K562 (cell line): Measurements from ENCODE around the gene LCN1. TPM values are rescaled to one million over a fixed set of nuclear protein-coding genes. Genes with fewer than 3 reads are reported as not detected.
A peak's percentile ranks its signal among the peaks of the same experiment; 100 is the strongest.

Experiments used
- CREM ChIP-seq: IDR thresholded peaks from 2 replicates; pipeline ENCODE4 v1.6.1; 2014; ENCODE audit warnings: antibody characterized with exemption, low read depth
- E2F6 ChIP-seq, 2 experiments: IDR thresholded peaks; 2 replicates each; pipeline ENCODE4 v1.6.1; 2011; ENCODE audit warnings: borderline replicate concordance in 1 of 2, control low read depth in 1 of 2, low read depth in 1 of 2, low read length in 1 of 2, mild to moderate bottlenecking in 1 of 2, mixed read lengths in 1 of 2, moderate library complexity in 1 of 2; ENCODE audit not compliant: insufficient read depth in 1 of 2, insufficient read length in 1 of 2, poor library complexity in 1 of 2, severe bottlenecking in 1 of 2; ENCODE audit errors: extremely low read depth in 1 of 2
- ETV1 ChIP-seq: fragments of 450-650 bp; conservative IDR thresholded peaks from 2 replicates; pipeline ENCODE4 v1.6.1; 2016; ENCODE audit warnings: missing genetic modification characterization, control low read depth, low read depth, missing compliant biosample characterization
- GABPB1 ChIP-seq: sonication (generic); formaldehyde crosslinking; IDR thresholded peaks from 2 replicates; pipeline ENCODE4 v1.8.0; 2022; ENCODE audit warnings: mild to moderate bottlenecking, missing genetic modification reagents
- MYC ChIP-seq, 2 experiments: fragments of 250-450 bp in 1 of 2; sonication (Bioruptor Pico) in 1 of 2; IDR thresholded peaks; 2 replicates each; pipeline versions ENCODE4 v1.5.1 to v1.6.1; 2012 to 2021; ENCODE audit warnings: low read depth in 2 of 2, borderline replicate concordance in 1 of 2, improper control_type of control experiment in 1 of 2, low read length in 1 of 2, mild to moderate bottlenecking in 1 of 2, moderate library complexity in 1 of 2
- PCBP1 ChIP-seq: fragments of 200-400 bp; formaldehyde crosslinking; IDR thresholded peaks from 2 replicates; pipeline ENCODE4 v1.6.1; 2018; ENCODE audit warnings: mild to moderate bottlenecking, low read depth, low read length; ENCODE audit not compliant: poor library complexity, severe bottlenecking
- RBFOX2 ChIP-seq: fragments of 200-400 bp; formaldehyde crosslinking; IDR thresholded peaks from 2 replicates; pipeline ENCODE4 v1.6.1; 2017; ENCODE audit warnings: low read depth, mild to moderate bottlenecking, low read length, moderate library complexity
- REST ChIP-seq, 2 experiments: fragments of 450-650 bp; formaldehyde crosslinking in 1 of 2; IDR thresholded peaks; 2 replicates each; pipeline versions ENCODE4 v1.4.0 to v1.6.1; 2014 to 2020; ENCODE audit warnings: mild to moderate bottlenecking in 2 of 2, borderline replicate concordance in 1 of 2, low read depth in 1 of 2
- SAFB2 ChIP-seq: fragments of 200-400 bp; formaldehyde crosslinking; IDR thresholded peaks from 2 replicates; pipeline ENCODE4 v1.6.1; 2018; ENCODE audit warnings: borderline replicate concordance, low read length, low read depth, moderate library complexity; ENCODE audit not compliant: severe bottlenecking
- TFAP4 ChIP-seq: sonication (generic); formaldehyde crosslinking; IDR thresholded peaks from 2 replicates; pipeline ENCODE4 v1.8.0; 2022; ENCODE audit warnings: missing genetic modification reagents, mild to moderate bottlenecking, moderate library complexity, borderline replicate concordance
- YY1 ChIP-seq, 3 experiments: IDR thresholded peaks; 2 replicates each; pipeline ENCODE4 v1.6.1; 2011; ENCODE audit warnings: low read length in 2 of 3, mild to moderate bottlenecking in 2 of 3, moderate library complexity in 2 of 3, borderline replicate concordance in 1 of 3, control low read depth in 1 of 3, low read depth in 1 of 3; ENCODE audit not compliant: insufficient read depth in 3 of 3, insufficient replicate concordance in 2 of 3, control insufficient read depth in 1 of 3, insufficient read length in 1 of 3; ENCODE audit errors: extremely low read depth in 1 of 3
- ZNF282 ChIP-seq: sonication (generic); formaldehyde crosslinking; IDR thresholded peaks from 2 replicates; pipeline ENCODE4 v1.8.1; 2023; ENCODE audit warnings: missing genetic modification reagents
- polyA plus RNA-seq, 8 experiments: library from polyadenylated mRNA; depleted of rRNA in 4 of 8; stranded (reverse) in 5 of 8; unstranded in 3 of 8; fragments of >200 nt; fragmentation: Nextera tagmentation in 2 of 8; fragmentation: Illumina TruSeq in 1 of 8; extraction: Ambion mirVana in 2 of 8; extraction: Trizol in 1 of 8; gene quantifications; 2 replicates each; pipeline versions ENCODE4 v1.2.1 to v1.2.3, GENCODE V29; 2011 to 2014; ENCODE audit warnings: inconsistent platforms in 1 of 8, missing spikeins in 1 of 8
- total RNA-seq, 7 experiments: library from RNA; depleted of rRNA in 6 of 7; stranded (reverse); fragments of >200 nt in 6 of 7; fragmentation: Illumina TruSeq in 2 of 7; extraction: Trizol in 2 of 7; gene quantifications; 2 replicates each; pipeline versions ENCODE4 v1.2.1 to v1.2.3, GENCODE V29; 2011 to 2021; ENCODE audit warnings: low replicate concordance in 1 of 7

The LCN1 gene
- total and polyA plus RNA-seq, 9 of the 15 experiments (the other 6 are each of a cell fraction or from before 2014, with no cell fraction given): not detected

GRCh38 chr9:135501261-135502167 lies 19.7 kb upstream of the LCN1 start (continued):
- TF ChIP-seq TFAP4 (CRISPR knock-in tag): peak; percentile 47; the same call in 1 of the 2 replicates
- peak; percentile 33; the same call in 1 of the 2 replicates for TF ChIP-seq ETV1
- TF ChIP-seq MYC (IDR thresholded peaks at IDR 0.05; ENCODE audit: low read depth, low read length): no peak
- 0 out of 2 replicates have a peak, but pooled peaks have one; percentile 3 for TF ChIP-seq MYC (CRISPR knock-in tag; IDR thresholded peaks at IDR 0.05; ENCODE audit: borderline replicate concordance, low read depth)
- 0 out of 2 replicates have a peak, but pooled peaks have one; percentile 10 for TF ChIP-seq REST (IDR thresholded peaks at IDR 0.05; ENCODE audit: borderline replicate concordance)
- TF ChIP-seq REST (CRISPR knock-in tag; IDR thresholded peaks at IDR 0.05; ENCODE audit: low read depth): no peak
- peak; percentile 56 for TF ChIP-seq CREM
- peak; percentile 37 for TF ChIP-seq RBFOX2
- TF ChIP-seq PCBP1: peak; percentile 18
- no peak for TF ChIP-seq SAFB2
- peak in 1 of 2 experiments; percentile 40 for TF ChIP-seq E2F6 (IDR thresholded peaks at IDR 0.05; ENCODE audit: borderline replicate concordance in 1 of 2, extremely low read depth in 1 of 2, insufficient read depth in 1 of 2, insufficient read length in 1 of 2, low read depth in 1 of 2, low read length in 1 of 2, poor library complexity in 1 of 2, severe bottlenecking in 1 of 2)
- peak in 1 of 3 experiments; percentile 35 for TF ChIP-seq YY1 (IDR thresholded peaks at IDR 0.05; ENCODE audit: borderline replicate concordance in 1 of 3, control insufficient read depth in 1 of 3, extremely low read depth in 1 of 3, insufficient read depth in 3 of 3, insufficient read length in 1 of 3, insufficient replicate concordance in 2 of 3, low read depth in 1 of 3, low read length in 2 of 3)
- 0 out of 2 replicates have a peak, but pooled peaks have one; percentile 47 for TF ChIP-seq ZNF282 (CRISPR knock-in tag)
- TF ChIP-seq GABPB1 (CRISPR knock-in tag): 0 out of 2 replicates have a peak, but pooled peaks have one; percentile 1
